Fibroblast of villous mesenchyme (primary cell): ENCODE measurements around the gene NPIPB8. TPM values are rescaled to one million over a fixed set of nuclear protein-coding genes. Genes with fewer than 3 reads are reported as not detected.
"Not testable (repeated sequence)": the region's sequence is repeated elsewhere in the genome, so short reads cannot be mapped to it uniquely, and the experiment has no call there.

Experiments
- DNase-seq: peaks from one replicate; pipeline ENCODE4 v3.0.0-alpha.2; 2010; ENCODE audit warnings: low read depth
- H3K4me3 ChIP-seq: 2 replicates; pipeline ENCODE4 v1.5.1; 2011; ENCODE audit warnings: low read depth, mild to moderate bottlenecking, low read length
- total RNA-seq: library from RNA; depleted of rRNA; stranded (reverse); fragments of >200 nt; gene quantifications from 2 replicates; pipeline ENCODE4 v1.2.3, GENCODE V29; 2012

The NPIPB8 gene
- total RNA-seq, 1 donor = 0.86 TPM

DNA sequence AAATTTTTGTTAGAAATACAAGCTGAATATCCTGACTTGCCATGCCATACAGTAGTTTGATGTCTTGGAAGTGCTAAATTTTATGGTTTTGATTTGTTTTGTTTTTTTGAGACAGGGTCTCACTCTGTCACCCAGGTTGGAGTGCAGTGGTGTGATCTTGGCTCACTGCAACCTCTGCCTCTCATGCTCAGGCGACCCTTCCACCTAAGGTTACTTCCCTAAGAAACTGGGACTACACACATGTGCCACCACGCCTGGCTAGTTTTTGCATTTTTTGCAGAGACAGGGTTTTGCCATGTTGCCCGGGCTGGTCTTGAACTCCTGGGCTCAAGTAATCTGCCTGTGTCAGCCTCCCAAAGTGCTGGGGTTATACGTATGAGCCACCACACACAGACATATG is 53.9 kb downstream of the NPIPB8 start:
- not testable (repeated sequence) for DNase-seq, H3K4me3 ChIP-seq

GRCh38 chr16:28693257-28693950 is 55.5 kb downstream of the NPIPB8 start:
- not testable (repeated sequence) for DNase-seq, H3K4me3 ChIP-seq

GRCh38 chr16:28699792-28700191 is 61.9 kb downstream of the NPIPB8 start:
- H3K4me3 ChIP-seq, DNase-seq: not testable (repeated sequence)

GRCh38 chr16:28700349-28700748 is 62.5 kb downstream of the NPIPB8 start:
- not testable (repeated sequence) for H3K4me3 ChIP-seq, DNase-seq

DNA sequence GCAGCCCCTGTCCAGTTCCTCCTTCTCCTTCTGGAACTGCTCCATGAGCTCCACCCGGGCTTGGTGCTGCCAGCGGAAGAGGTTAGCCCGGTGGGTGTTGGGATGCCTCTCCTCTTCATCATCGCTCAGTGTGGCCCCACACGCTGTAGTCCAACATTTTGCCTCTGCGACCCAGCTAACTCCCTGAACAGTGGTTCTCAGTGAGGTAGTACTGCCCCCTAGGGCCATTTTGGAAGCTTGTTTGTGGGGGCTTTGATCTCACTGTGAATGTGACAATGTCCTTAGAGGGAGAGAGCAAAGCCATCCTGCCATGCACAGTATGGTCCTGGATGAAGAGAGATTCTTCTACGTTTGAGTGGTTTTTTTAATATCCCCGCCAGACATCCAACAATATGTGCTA is 63.5 kb downstream of the NPIPB8 start:
- not testable (repeated sequence) for DNase-seq, H3K4me3 ChIP-seq

- H3K4me3 ChIP-seq, DNase-seq: not testable (repeated sequence)
Measured at GRCh38 chr16:28704246-28704645, 66.4 kb downstream of the NPIPB8 start.

Other genes starting within 250 kb of the NPIPB8 start
- gene EIF3CL, start 234.2 kb upstream of the NPIPB8 start, total RNA-seq = 50.5 and 75.7 TPM in 2 replicates
- not detected in 2 replicates for gene NPIPB7, start 165.7 kb upstream of the NPIPB8 start, total RNA-seq
- 17.1 and 19.0 TPM in 2 replicates for gene CLN3, start 146.0 kb upstream of the NPIPB8 start, total RNA-seq
- not detected in 2 replicates for gene APOBR, start 143.4 kb upstream of the NPIPB8 start, total RNA-seq
- gene IL27, start 131.2 kb upstream of the NPIPB8 start, total RNA-seq = not detected in 2 replicates
- 8.2 and 27.7 TPM in 2 replicates for gene NUPR1, start 99.1 kb upstream of the NPIPB8 start, total RNA-seq
- gene SGF29, start 84.1 kb upstream of the NPIPB8 start, total RNA-seq = 10.0 and 11.2 TPM in 2 replicates
- gene SULT1A2, start 41.0 kb upstream of the NPIPB8 start, total RNA-seq = under 0.01 TPM in 1 of 2 replicates, not detected in the other
- under 0.01 and 1.6 TPM in 2 replicates for gene SULT1A1, start 28.0 kb upstream of the NPIPB8 start, total RNA-seq
- gene EIF3C, start 73.4 kb downstream of the NPIPB8 start, total RNA-seq = 62.6 and 110 TPM in 2 replicates
- gene NPIPB9, start 113.7 kb downstream of the NPIPB8 start, total RNA-seq = 3.9 TPM in 2 replicates
- gene ATXN2L, start 184.9 kb downstream of the NPIPB8 start, total RNA-seq = 51.4 and 60.2 TPM in 2 replicates
- 89.5 and 94.6 TPM in 2 replicates for gene TUFM, start 208.3 kb downstream of the NPIPB8 start, total RNA-seq
- gene SH2B1, start 225.8 kb downstream of the NPIPB8 start, total RNA-seq = 16.4 and 19.4 TPM in 2 replicates
- gene ATP2A1, start 240.4 kb downstream of the NPIPB8 start, total RNA-seq = under 0.01 and 0.43 TPM in 2 replicates